ENCODE measurements around the gene XPO4. TPM values are rescaled to one million over a fixed set of nuclear protein-coding genes. Genes with fewer than 3 reads are reported as not detected.
"Not testable (repeated sequence)": the region's sequence is repeated elsewhere in the genome, so short reads cannot be mapped to it uniquely, and the experiment has no call there.

The XPO4 gene
- total RNA-seq, 1 donor from 2014 or later: 11.5 TPM

GRCh38 chr13:20767309-20767943, 135.1 kb downstream of the XPO4 start:
- Mint-ChIP-seq H3K27ac (ENCODE audit: unreplicated experiment) (no peak overlapping the region), H3K4me3 (ENCODE audit: unreplicated experiment) (no peak overlapping the region), H3K9me3 (ENCODE audit: low read depth) (peaks cover 32% of the 10 kb centered on the region), H3K27me3 (ENCODE audit: low read depth) (no peaks in the 10 kb centered on the region), H3K36me3 (ENCODE audit: low read depth) (peaks cover 25% of the 10 kb centered on the region), H3K4me1 (ENCODE audit: low read depth) (peaks cover 2% of the 10 kb centered on the region)
- TF ChIP-seq, protein P1, sequence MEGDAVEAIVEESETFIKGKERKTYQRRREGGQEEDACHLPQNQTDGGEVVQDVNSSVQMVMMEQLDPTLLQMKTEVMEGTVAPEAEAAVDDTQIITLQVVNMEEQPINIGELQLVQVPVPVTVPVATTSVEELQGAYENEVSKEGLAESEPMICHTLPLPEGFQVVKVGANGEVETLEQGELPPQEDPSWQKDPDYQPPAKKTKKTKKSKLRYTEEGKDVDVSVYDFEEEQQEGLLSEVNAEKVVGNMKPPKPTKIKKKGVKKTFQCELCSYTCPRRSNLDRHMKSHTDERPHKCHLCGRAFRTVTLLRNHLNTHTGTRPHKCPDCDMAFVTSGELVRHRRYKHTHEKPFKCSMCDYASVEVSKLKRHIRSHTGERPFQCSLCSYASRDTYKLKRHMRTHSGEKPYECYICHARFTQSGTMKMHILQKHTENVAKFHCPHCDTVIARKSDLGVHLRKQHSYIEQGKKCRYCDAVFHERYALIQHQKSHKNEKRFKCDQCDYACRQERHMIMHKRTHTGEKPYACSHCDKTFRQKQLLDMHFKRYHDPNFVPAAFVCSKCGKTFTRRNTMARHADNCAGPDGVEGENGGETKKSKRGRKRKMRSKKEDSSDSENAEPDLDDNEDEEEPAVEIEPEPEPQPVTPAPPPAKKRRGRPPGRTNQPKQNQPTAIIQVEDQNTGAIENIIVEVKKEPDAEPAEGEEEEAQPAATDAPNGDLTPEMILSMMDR (IDR thresholded peaks at IDR 0.05): no peak
- DNase-seq (ENCODE audit: low spot score): no peak

DNA sequence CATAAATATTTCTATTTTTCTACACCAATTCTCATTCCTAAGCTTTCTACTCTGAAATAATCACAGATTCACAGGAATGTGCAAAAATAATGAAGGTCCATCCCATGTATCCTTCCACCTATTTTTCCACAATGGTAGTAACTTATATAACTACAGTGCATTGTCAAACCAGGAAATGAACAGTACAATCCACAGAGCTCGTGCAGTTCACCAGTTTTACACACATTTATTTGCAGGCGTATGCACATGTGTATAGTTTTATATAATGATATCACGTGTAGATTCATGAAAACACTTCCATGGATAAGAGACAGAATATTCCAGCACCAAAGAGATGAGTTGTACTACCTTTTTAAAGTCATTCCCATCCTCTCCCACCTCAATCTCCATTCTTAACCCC, 141.7 kb downstream of the XPO4 start:
- TF ChIP-seq, protein P1 (IDR thresholded peaks at IDR 0.05): no peak
- no peaks in the 10 kb centered on the region for H3K4me1 Mint-ChIP-seq (ENCODE audit: low read depth)
- no peak overlapping the region for H3K27ac Mint-ChIP-seq (ENCODE audit: unreplicated experiment)
- no peak for DNase-seq (ENCODE audit: low spot score)
- H3K9me3 Mint-ChIP-seq (ENCODE audit: low read depth): peaks cover 16% of the 10 kb centered on the region
- peaks cover 9% of the 10 kb centered on the region for H3K36me3 Mint-ChIP-seq (ENCODE audit: low read depth)
- no peaks in the 10 kb centered on the region for H3K27me3 Mint-ChIP-seq (ENCODE audit: low read depth)
- no peak overlapping the region for H3K4me3 Mint-ChIP-seq (ENCODE audit: unreplicated experiment)

GRCh38 chr13:20754009-20754408, 148.5 kb downstream of the XPO4 start:
- DNase-seq (ENCODE audit: low spot score): no peak
- Mint-ChIP-seq H3K4me3 (ENCODE audit: unreplicated experiment) (no peak overlapping the region), H3K4me1 (ENCODE audit: low read depth) (no peaks in the 10 kb centered on the region), H3K9me3 (ENCODE audit: low read depth) (peaks cover 63% of the 10 kb centered on the region), H3K27ac (ENCODE audit: unreplicated experiment) (no peak overlapping the region), H3K27me3 (ENCODE audit: low read depth) (no peaks in the 10 kb centered on the region), H3K36me3 (ENCODE audit: low read depth) (peaks cover 37% of the 10 kb centered on the region)
- TF ChIP-seq, protein P1 (IDR thresholded peaks at IDR 0.05): no peak

DNA sequence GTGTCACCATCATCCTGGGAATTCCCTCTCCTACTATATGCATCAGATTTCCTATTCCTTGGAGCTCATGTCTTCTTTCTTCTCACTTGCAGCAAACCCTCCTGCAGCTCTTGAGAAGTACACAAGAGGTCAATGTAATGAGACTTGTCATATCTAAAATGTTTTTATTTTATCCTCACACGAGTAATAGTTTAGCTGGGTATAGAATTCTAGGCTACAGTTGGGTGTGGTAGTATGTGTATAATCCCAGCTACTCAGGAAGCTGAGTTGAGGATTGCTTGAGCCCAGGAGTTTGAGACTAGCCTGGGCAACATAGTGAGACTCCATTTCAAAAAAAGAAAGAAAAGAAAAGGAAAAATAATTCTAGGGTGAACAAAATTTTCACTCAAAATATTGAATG, 153.2 kb downstream of the XPO4 start:
- TF ChIP-seq, protein P1 (IDR thresholded peaks at IDR 0.05): no peak
- Mint-ChIP-seq H3K36me3 (ENCODE audit: low read depth) (peaks cover 27% of the 10 kb centered on the region), H3K9me3 (ENCODE audit: low read depth) (peaks cover 45% of the 10 kb centered on the region)

DNA sequence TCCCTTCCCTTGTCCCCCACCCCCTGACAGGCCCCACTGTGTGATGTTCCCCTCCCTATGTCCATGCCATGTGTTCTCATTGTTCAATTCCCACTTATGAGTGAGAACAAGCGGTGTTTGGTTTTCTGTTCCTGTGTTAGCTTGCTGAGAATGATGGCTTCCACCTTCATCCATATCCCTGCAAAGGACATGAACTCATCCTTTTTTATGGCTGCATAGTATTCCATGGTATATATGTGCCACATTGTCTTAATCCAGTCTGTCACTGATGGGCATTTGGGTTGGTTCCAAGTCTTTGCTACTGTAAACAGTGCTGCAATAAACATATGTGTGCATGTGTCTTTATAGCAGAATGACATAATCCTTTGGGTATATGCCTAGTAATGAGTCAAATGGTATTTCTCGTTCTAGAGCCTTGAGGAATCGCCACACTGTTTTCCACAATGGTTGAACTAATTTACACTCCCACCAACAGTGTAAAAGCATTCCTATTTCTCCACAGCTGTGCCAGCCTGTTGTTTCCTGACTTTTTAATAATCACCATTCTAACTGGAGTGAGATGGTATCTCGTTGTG, 158.6 kb downstream of the XPO4 start:
- H3K27me3 Mint-ChIP-seq (ENCODE audit: low read depth): not testable (repeated sequence)

More for the DNA sequence above, 153.2 kb downstream of the XPO4 start:
- no peak overlapping the region for H3K27ac Mint-ChIP-seq (ENCODE audit: unreplicated experiment)
- H3K4me3 Mint-ChIP-seq (ENCODE audit: unreplicated experiment): no peak overlapping the region
- no peaks in the 10 kb centered on the region for H3K27me3 Mint-ChIP-seq (ENCODE audit: low read depth)
- H3K4me1 Mint-ChIP-seq (ENCODE audit: low read depth): no peaks in the 10 kb centered on the region
- no peak for DNase-seq (ENCODE audit: low spot score)

DNA sequence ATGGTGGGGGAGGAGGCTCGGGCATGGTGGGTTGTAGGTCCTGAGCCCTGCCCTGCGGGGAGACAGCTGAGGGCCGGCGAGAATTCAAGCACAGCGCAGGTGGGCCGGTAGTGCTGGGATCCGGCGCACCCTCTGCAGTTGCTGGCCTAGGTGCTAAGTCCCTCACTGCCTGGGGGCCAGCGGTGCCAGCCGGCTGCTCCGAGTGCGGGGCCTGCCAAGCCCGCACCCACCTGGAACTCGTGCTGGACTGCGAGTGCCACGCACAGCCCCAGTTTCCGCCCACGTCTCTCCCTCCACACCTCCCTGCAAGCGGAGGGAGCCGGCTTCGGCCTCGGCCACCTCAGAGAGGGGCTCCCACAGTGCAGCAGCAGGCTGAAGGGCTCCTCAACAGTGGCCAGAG, 162.5 kb downstream of the XPO4 start:
- H3K27ac Mint-ChIP-seq (ENCODE audit: unreplicated experiment): no peak overlapping the region
- H3K36me3 Mint-ChIP-seq (ENCODE audit: low read depth): peaks cover 6% of the 10 kb centered on the region
- H3K4me1 Mint-ChIP-seq (ENCODE audit: low read depth): no peaks in the 10 kb centered on the region
- DNase-seq (ENCODE audit: low spot score): no peak
- H3K4me3 Mint-ChIP-seq (ENCODE audit: unreplicated experiment): no peak overlapping the region
- H3K27me3 Mint-ChIP-seq (ENCODE audit: low read depth): no peaks in the 10 kb centered on the region
- TF ChIP-seq, protein P1 (IDR thresholded peaks at IDR 0.05): no peak
- H3K9me3 Mint-ChIP-seq (ENCODE audit: low read depth): no peaks in the 10 kb centered on the region

More for the DNA sequence above, 158.6 kb downstream of the XPO4 start:
- H3K9me3 Mint-ChIP-seq (ENCODE audit: low read depth); H3K36me3 Mint-ChIP-seq (ENCODE audit: low read depth); H3K4me3 Mint-ChIP-seq (ENCODE audit: unreplicated experiment); H3K27ac Mint-ChIP-seq (ENCODE audit: unreplicated experiment); H3K4me1 Mint-ChIP-seq (ENCODE audit: low read depth); DNase-seq (ENCODE audit: low spot score): not testable (repeated sequence)

Measured in chondrocyte (in vitro differentiated cells).